Activated CD4-positive, alpha-beta T cell treated with anti-CD3 and anti-CD28 coated beads for 36 hours (primary cell): ENCODE results near the gene AK1. TPM values are rescaled to one million over a fixed set of nuclear protein-coding genes. Genes with fewer than 3 reads are reported as not detected.

ENCODE experiments used
- microRNA-seq: library from miRNA; unstranded; fragments of <30 nt; microRNA quantifications from one replicate; pipeline ENCODE4 v1.2.0, GENCODE V29; 2021; ENCODE audit warnings: borderline replicate concordance
- total RNA-seq, 2 experiments: library from RNA; stranded (reverse); gene quantifications; one replicate each; pipeline ENCODE4 v1.2.3, GENCODE V29; 2021

Gene AK1
- total RNA-seq, 2 experiments from 2014 or later: 14.5 to 23.9 TPM

Small RNA genes within 50 kb of the gene (microRNA-seq; reads per million reads assigned to microRNA genes)
- not detected for gene MIR4672

Other genes starting within 250 kb of the AK1 start
- gene CFAP157, start 170.7 kb downstream of the AK1 start, total RNA-seq: not detected
- gene PTRH1, start 162.0 kb downstream of the AK1 start, total RNA-seq: 10 to 100 TPM; 12.9 to 15.1 TPM
- under 1 TPM; 0.16 to 0.30 TPM for gene TTC16, start 161.6 kb downstream of the AK1 start, total RNA-seq
- 10 to 100 TPM; 11.3 to 14.0 TPM for gene TOR2A, start 142.4 kb downstream of the AK1 start, total RNA-seq
- gene SH2D3C, start 99.0 kb downstream of the AK1 start, total RNA-seq: 10 to 100 TPM; 30.3 to 35.2 TPM
- 10 to 100 TPM; 63.8 to 80.4 TPM for gene CDK9, start 91.6 kb downstream of the AK1 start, total RNA-seq
- gene FPGS, start 74.8 kb downstream of the AK1 start, total RNA-seq: 10 to 100 TPM; 71.9 to 80.4 TPM
- 10 to 100 TPM; 13.9 to 15.2 TPM for gene ENG, start 23.0 kb downstream of the AK1 start, total RNA-seq
- gene ST6GALNAC6, start 21.9 kb upstream of the AK1 start, total RNA-seq: 10 to 100 TPM; 46.3 to 63.3 TPM
- gene ST6GALNAC4, start 39.4 kb upstream of the AK1 start, total RNA-seq: 10 to 100 TPM; 14.9 to 20.7 TPM
- gene PIP5KL1, start 53.1 kb upstream of the AK1 start, total RNA-seq: 1 to 10 TPM; 1.9 to 2.8 TPM
- gene DPM2, start 60.2 kb upstream of the AK1 start, total RNA-seq: 10 to 100 TPM; 44.1 to 46.6 TPM
- 10 to 100 TPM; 56.2 to 58.4 TPM for gene EEIG1, start 103.3 kb upstream of the AK1 start, total RNA-seq
- 10 to 100 TPM; 11.3 to 13.7 TPM for gene NAIF1, start 189.6 kb upstream of the AK1 start, total RNA-seq
- gene SLC25A25, start 190.6 kb upstream of the AK1 start, total RNA-seq: 10 to 100 TPM in 1 of 2 experiments, 1 to 10 TPM in 1; 6.9 to 10.8 TPM